A549 treated with Mapracorat at 1 μM for 4 hours (cell line): ENCODE measurements around the gene TNKS1BP1. TPM values are rescaled to one million over a fixed set of nuclear protein-coding genes. Genes with fewer than 3 reads are reported as not detected.

ENCODE experiments used
- total RNA-seq: library from RNA; stranded (reverse); fragments of 200-300 nt; extraction: Qiagen RNA extraction; gene quantifications from 5 replicates; pipeline ENCODE4 v1.2.3, GENCODE V29; 2022

TNKS1BP1 gene
- 69.6 to 91.9 TPM (median 88.9 TPM) in 5 replicates for total RNA-seq

GRCh38 chr11:57324886-57325734 lies at the start of gene TNKS1BP1:
Gene TNKS1BP1, minus strand, starts transcription at chr11:57324952. Its CDS starts 3,067 bp downstream, at chr11:57321885.

GRCh38 chr11:57338142-57338541 lies 13.4 kb upstream of the TNKS1BP1 start, which contains the start of gene P2RX3:
Gene P2RX3, plus strand, starts transcription at chr11:57338352. Its CDS starts 199 bp downstream, at chr11:57338551.

GRCh38 chr11:57335343-57336110 lies 10.8 kb upstream of the TNKS1BP1 start, which contains the start of gene SSRP1:
Gene SSRP1, minus strand, starts transcription at chr11:57335892. Its CDS starts 771 bp downstream, at chr11:57335121.

Other genes with a start within 250 kb of the TNKS1BP1 start
- gene LRRC55, start 143.0 kb downstream of the TNKS1BP1 start, total RNA-seq, result not detected in 5 replicates
- 0.05 to 0.07 TPM in 2 of 5 replicates, not detected in the others for gene APLNR, start 87.7 kb downstream of the TNKS1BP1 start, total RNA-seq
- gene SSRP1, start 10.9 kb upstream of the TNKS1BP1 start, total RNA-seq, result 202 to 254 TPM (median 221 TPM) in 5 replicates
- gene P2RX3, start 13.4 kb upstream of the TNKS1BP1 start, total RNA-seq, result 0.10 to 0.29 TPM (median 0.18 TPM) in 5 replicates
- not detected in 5 replicates for gene PRG3, start 56.2 kb upstream of the TNKS1BP1 start, total RNA-seq
- gene PRG2, start 65.7 kb upstream of the TNKS1BP1 start, total RNA-seq, result not detected in 5 replicates
- 0.26 to 0.55 TPM (median 0.45 TPM) in 5 replicates for gene SLC43A3, start 102.2 kb upstream of the TNKS1BP1 start, total RNA-seq
- gene RTN4RL2, start 135.6 kb upstream of the TNKS1BP1 start, total RNA-seq, result 49.0 to 100 TPM (median 88.4 TPM) in 5 replicates
- gene SLC43A1, start 190.8 kb upstream of the TNKS1BP1 start, total RNA-seq, result 2.1 to 3.3 TPM (median 2.6 TPM) in 5 replicates
- gene TIMM10, start 205.8 kb upstream of the TNKS1BP1 start, total RNA-seq, result 146 to 173 TPM (median 158 TPM) in 5 replicates
- not detected in 5 replicates for gene SMTNL1, start 212.6 kb upstream of the TNKS1BP1 start, total RNA-seq
- 34.7 to 42.5 TPM (median 39.8 TPM) in 5 replicates for gene UBE2L6, start 242.7 kb upstream of the TNKS1BP1 start, total RNA-seq